Calu3 (cell line): ENCODE measurements around the gene LZTS3. TPM values are rescaled to one million over a fixed set of nuclear protein-coding genes. Genes with fewer than 3 reads are reported as not detected.
"Not testable (repeated sequence)": the region's sequence is repeated elsewhere in the genome, so short reads cannot be mapped to it uniquely, and the experiment has no call there.

Source experiments
- Bru-seq: library from RNA; stranded (reverse); fragments of 400-500 nt; gene quantifications from one replicate; lab custom pipeline; 2021; lab: Mats Ljungman, UMichigan
- BruChase-seq, 2 experiments: library from RNA; stranded (reverse); fragments of 400-500 nt; gene quantifications; one replicate each; lab custom pipeline; 2021; lab: Mats Ljungman, UMichigan
- BruUV-seq: library from RNA; stranded (reverse); fragments of 400-500 nt; replicated peaks from 2 replicates; lab custom pipeline; 2021; lab: Mats Ljungman, UMichigan
- CTCF ChIA-PET: fragments of 300-600 bp; sonication (Branson Sonifier 250); formaldehyde crosslinking; loops from one replicate; lab custom pipeline; 2022; ENCODE audit warnings: antibody characterized with exemption; lab: Charles Lee
- DNase-seq: peaks from one replicate; pipeline ENCODE4 v3.0.0; 2022
- H3K27ac Mint-ChIP-seq: one replicate; pipeline ENCODE4 v1.8.0; 2022; ENCODE audit warnings: mixed read lengths; ENCODE audit not compliant: unreplicated experiment
- H3K27me3 Mint-ChIP-seq: one replicate; pipeline ENCODE4 v1.8.0; 2022; ENCODE audit warnings: mixed read lengths; ENCODE audit not compliant: unreplicated experiment
- H3K36me3 Mint-ChIP-seq: one replicate; pipeline ENCODE4 v1.8.0; 2022; ENCODE audit warnings: mild to moderate bottlenecking, moderate library complexity, mixed read lengths; ENCODE audit not compliant: insufficient read depth, unreplicated experiment
- H3K4me1 Mint-ChIP-seq: one replicate; pipeline ENCODE4 v1.8.0; 2022; ENCODE audit warnings: mild to moderate bottlenecking, low read depth, mixed read lengths; ENCODE audit not compliant: unreplicated experiment
- H3K4me3 Mint-ChIP-seq: one replicate; pipeline ENCODE4 v1.8.0; 2022; ENCODE audit warnings: mild to moderate bottlenecking, low read depth, moderate library complexity, mixed read lengths; ENCODE audit not compliant: unreplicated experiment
- H3K9me3 Mint-ChIP-seq: one replicate; pipeline ENCODE4 v1.8.0; 2022; ENCODE audit warnings: low read depth, mixed read lengths; ENCODE audit not compliant: unreplicated experiment
- intact Hi-C: fragments of 100-400 bp; cut with micrococcal nuclease; formaldehyde crosslinking; loops from one replicate; pipeline ENCODE4 v1.10.0; 2022; ENCODE audit not compliant: unreplicated experiment
- long read RNA-seq: library from polyadenylated mRNA; stranded (forward); transcript quantifications from one replicate; pipeline ENCODE4 v2.0.0, GENCODE V29; 2022
- total RNA-seq: library from RNA; stranded (reverse); gene quantifications from 2 replicates; pipeline ENCODE4 v1.2.3, GENCODE V29; 2022
- TF ChIP-seq, protein P1 (sequence below): fragments of 200-600 bp; IDR thresholded peaks from one replicate; pipeline ENCODE4 v1.8.0; 2022; ENCODE audit warnings: antibody characterized with exemption; ENCODE audit not compliant: unreplicated experiment

The LZTS3 gene
- total RNA-seq (10.4 and 11.4 TPM in 2 replicates), Bru-seq, nascent RNA (percentile 41 among the genes with signal in this experiment), BruChase-seq, experiment 1, labeled RNA remaining after a 6-hour chase (percentile 69 among the genes with signal in this experiment), BruChase-seq, experiment 2, labeled RNA remaining after a 2-hour chase (percentile 65 among the genes with signal in this experiment)
- long read RNA-seq, full-length matches to known transcripts, result 1 of 8 reads
- long read RNA-seq, partial matches to known transcripts, result 1 of 8 reads
- long read RNA-seq, other reads (novel, unspliced or antisense), result 6 of 8 reads

GRCh38 chr20:3172933-3173609 is at the start of gene LZTS3:
LZTS3 (minus strand) TSS chr20:3173549; CDS start chr20:3167163, 6,386 bp downstream.
- peak within 1 kb of the TSS; percentile 84 for H3K4me3 Mint-ChIP-seq
- intact Hi-C loops, result no loop called here
- peak; percentile 57 for DNase-seq
- H3K36me3 Mint-ChIP-seq, result peaks cover 16% of the 10 kb centered on the region
- BruUV-seq, result no TSS peak
- TF ChIP-seq, protein P1, sequence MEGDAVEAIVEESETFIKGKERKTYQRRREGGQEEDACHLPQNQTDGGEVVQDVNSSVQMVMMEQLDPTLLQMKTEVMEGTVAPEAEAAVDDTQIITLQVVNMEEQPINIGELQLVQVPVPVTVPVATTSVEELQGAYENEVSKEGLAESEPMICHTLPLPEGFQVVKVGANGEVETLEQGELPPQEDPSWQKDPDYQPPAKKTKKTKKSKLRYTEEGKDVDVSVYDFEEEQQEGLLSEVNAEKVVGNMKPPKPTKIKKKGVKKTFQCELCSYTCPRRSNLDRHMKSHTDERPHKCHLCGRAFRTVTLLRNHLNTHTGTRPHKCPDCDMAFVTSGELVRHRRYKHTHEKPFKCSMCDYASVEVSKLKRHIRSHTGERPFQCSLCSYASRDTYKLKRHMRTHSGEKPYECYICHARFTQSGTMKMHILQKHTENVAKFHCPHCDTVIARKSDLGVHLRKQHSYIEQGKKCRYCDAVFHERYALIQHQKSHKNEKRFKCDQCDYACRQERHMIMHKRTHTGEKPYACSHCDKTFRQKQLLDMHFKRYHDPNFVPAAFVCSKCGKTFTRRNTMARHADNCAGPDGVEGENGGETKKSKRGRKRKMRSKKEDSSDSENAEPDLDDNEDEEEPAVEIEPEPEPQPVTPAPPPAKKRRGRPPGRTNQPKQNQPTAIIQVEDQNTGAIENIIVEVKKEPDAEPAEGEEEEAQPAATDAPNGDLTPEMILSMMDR, result no peak
- H3K9me3 Mint-ChIP-seq, result no peaks in the 10 kb centered on the region
- peak within 1 kb of the TSS; percentile 54 for H3K27ac Mint-ChIP-seq
- peaks cover 11% of the 10 kb centered on the region for H3K4me1 Mint-ChIP-seq
- CTCF ChIA-PET, result no interaction called here
- peaks cover 16% of the 10 kb centered on the region for H3K27me3 Mint-ChIP-seq

DNA sequence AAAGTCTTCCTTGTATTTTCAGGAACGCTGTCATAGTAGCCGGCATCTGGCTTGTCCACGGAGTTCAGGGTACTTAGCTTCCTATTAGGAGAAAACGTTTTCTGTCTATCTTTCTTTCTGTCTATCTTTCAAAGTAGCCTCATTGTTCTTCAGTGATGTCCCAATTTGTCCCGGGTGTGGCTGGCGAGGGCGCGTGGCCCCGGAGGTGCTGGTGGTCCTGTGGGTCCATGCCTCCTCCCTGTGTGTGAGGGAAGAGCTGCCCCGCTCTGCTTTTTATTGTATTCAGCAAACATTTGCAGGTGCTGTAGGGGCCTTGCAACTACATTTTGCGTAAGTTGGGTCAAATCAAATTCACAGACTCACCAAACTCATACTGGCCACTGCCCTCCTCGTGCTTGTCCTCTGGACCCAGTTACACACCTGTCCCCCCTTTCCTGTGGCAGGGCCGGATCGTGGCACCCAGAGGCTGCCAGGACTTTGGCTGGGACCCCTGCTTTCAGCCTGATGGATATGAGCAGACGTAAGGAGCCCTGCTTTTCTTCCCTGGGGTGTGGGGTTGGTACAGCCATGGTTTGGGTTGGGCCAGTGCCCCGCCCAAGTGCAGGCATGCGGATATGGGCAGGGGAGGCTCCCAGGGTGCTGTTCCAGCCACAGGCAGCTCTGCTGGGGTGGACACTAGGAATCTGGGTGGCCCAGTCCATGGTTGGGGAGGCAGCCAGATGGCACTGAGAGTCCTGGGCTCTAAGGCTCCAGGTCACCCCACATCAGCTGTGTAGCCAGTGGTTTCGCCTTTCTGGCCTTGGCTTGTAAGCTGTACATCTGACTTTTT is 48.3 kb upstream of the LZTS3 start:
- no peak overlapping the region for H3K4me3 Mint-ChIP-seq
- BruUV-seq, result no TSS peak
- CTCF ChIA-PET, result no interaction called here
- H3K27ac Mint-ChIP-seq, result no peak overlapping the region
- H3K27me3 Mint-ChIP-seq, result no peaks in the 10 kb centered on the region
- peaks cover 8% of the 10 kb centered on the region for H3K4me1 Mint-ChIP-seq
- H3K9me3 Mint-ChIP-seq, result no peaks in the 10 kb centered on the region
- peaks cover 9% of the 10 kb centered on the region for H3K36me3 Mint-ChIP-seq
- DNase-seq, result peak; percentile 58
- intact Hi-C loops, result no loop called here
- TF ChIP-seq, protein P1, result no peak

DNA sequence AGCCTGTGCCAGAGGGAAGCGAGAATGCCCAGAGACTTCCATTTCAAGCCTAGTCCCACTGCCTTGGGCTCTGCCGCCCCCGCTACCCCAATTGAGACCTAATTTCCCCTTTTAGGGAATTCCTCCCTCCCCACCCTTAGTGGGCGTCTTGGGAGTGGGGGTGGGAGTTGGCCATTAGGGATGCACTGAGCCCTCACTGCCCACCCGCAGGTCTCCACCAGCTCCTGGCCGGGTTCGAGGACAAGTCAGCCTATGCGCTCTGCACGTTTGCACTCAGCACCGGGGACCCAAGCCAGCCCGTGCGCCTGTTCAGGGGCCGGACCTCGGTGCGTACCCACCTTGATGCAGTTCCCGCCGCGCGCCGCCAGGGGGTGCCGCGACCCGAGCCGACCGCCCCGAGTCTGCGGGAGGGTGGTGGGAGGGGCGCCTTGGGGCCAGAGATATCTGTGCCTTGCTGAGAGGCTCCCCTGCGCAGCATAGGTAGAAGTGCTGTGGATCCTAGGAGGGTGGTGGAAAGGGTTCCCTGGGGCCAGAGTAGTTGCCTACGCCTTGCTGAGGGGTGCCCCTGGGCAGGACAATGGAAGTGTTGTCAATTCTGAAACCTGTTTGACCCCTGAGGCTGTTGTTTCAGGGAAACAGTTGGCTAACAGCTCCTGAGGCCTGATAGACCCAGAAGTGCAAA is 45.1 kb upstream of the LZTS3 start:
- no TSS peak for BruUV-seq
- intact Hi-C loops, result loop anchor here (5.0 kb wide), 1 partner anchor 59 kb away; no protein-coding TSS in a partner anchor
- H3K27ac Mint-ChIP-seq, result no peak overlapping the region
- peak; percentile 78 for DNase-seq
- H3K36me3 Mint-ChIP-seq, result peaks cover 19% of the 10 kb centered on the region
- H3K4me1 Mint-ChIP-seq, result peaks cover 8% of the 10 kb centered on the region
- no peaks in the 10 kb centered on the region for H3K27me3 Mint-ChIP-seq
- CTCF ChIA-PET, result interaction anchor here (0.5 to 0.9 kb wide), 2 partner anchors 22 to 32 kb away, joined by 3 to 5 read pairs; no protein-coding TSS in a partner anchor
- H3K9me3 Mint-ChIP-seq, result no peaks in the 10 kb centered on the region
- no peak overlapping the region for H3K4me3 Mint-ChIP-seq
- TF ChIP-seq, protein P1, result peak; percentile 89

DNA sequence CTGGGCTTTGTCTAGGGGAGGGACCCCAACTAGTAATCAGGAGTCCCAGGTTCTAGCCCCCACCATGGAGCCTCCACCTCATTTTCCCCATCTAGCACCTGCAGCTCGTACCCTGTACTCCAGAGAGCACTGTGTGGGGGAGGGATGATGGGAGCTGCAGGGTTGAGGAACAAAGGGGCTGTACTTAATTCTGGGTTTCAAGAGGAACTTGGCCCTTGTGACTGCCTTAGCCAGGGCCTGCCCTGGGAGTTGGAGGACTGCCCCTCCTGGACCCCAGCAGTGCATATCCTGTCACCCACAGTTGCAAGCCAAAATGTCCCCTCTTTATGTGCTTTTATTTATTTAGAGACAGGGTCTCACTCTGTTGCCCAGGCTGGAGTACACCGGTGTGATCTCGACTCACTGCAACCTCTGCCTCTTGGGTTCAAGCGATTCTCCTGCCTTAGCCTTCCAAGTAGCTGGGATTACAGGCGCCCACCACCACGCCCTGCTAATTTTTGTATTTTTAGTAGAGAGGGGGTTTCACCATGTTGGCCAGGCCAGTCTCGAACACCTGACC is 42.1 kb upstream of the LZTS3 start:
- H3K27ac Mint-ChIP-seq, H3K4me1 Mint-ChIP-seq, H3K27me3 Mint-ChIP-seq, BruUV-seq, DNase-seq, CTCF ChIA-PET, H3K9me3 Mint-ChIP-seq, H3K4me3 Mint-ChIP-seq: not testable (repeated sequence)
- peaks cover 12% of the 10 kb centered on the region for H3K36me3 Mint-ChIP-seq
- intact Hi-C loops, result loop anchor here (5.0 kb wide), 1 partner anchor 62 kb away; no protein-coding TSS in a partner anchor
